Activated gamma-delta T cell treated with anti-CD3 and anti-CD28 coated beads, Interleukin-2, amount 50 U/mL, for 16 hours (primary cell): ENCODE measurements around the gene EIF3M.
"Not testable (repeated sequence)": the region's sequence is repeated elsewhere in the genome, so short reads cannot be mapped to it uniquely, and the experiment has no call there.

Experiments used
- DNase-seq: peaks from one replicate; pipeline ENCODE4 v3.0.0-alpha.2; 2020; ENCODE audit warnings: low read depth

EIF3M gene

DNA sequence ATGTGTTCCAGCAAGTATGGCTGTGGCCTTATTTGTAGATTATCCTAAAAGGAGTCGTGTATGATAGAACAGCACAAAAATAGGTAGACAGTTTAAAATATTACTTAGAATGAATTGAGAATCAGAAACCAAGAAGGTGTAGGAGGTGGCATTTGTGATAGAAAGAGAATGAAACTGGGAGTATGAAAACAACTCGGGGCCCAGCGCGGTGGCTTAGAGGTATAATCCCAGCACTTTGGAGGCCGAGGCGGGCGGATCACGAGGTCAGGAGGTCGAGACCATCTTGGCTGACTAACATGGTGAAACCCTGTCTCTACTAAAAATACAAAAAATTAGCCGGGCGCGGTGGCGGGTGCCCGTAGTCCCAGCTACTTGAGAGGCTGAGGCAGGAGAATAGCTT is 12.5 kb downstream of the EIF3M start:
- DNase-seq: not testable (repeated sequence)

DNA sequence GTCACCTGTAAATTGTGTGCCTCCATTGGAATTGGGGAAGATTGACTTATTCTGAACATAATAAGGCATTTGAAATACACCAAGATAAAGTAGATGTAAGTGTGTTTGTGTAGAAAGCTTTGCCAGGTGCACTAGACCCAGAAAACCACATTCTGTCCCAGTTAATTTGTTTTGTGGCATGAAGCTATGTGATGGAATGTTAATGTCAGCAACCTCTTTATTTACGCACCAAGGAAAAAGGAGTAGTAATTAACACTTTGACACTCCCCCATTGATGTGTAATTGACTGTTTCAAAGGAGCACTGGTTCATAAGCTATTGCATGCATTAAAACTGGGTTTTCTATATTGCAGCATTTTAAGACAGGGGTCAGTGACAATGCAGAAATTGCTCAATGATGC is 14.3 kb downstream of the EIF3M start:
- DNase-seq: no peak

DNA sequence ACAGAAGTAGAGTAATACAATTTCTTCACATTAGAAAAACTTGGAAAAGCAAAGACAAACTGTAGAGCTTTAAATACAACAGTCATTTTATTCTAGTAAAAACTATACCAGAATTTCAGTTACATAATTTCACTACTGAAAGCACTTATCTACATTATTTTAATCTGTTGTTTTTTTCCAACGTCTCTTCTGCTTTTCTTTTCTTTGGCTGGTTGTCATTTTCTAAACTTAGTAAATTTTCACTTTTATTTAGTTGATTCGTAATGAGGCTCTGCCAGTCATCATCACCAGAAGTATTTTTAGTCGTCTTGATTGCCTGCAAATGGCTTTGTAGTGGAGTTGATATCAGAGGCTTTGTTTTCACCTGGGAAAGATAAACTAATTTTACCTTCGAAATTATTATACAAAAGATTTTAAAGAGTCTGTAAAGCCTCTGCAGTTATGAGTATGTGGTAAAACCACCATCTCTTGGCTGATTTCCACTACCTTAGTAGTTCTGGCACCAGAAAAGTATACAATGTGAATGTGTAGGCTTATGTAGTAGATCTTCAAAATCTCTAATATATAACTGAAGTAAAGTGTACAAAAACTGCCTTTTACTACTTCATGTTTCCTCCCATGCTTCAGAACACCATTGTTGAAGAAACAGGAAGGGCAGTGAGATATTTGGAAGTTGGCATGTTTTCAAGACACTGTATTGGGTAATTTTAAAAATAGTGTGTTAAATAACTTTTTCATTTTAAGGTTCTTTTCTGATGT is 19.2 kb downstream of the EIF3M start:
- no peak for DNase-seq

DNA sequence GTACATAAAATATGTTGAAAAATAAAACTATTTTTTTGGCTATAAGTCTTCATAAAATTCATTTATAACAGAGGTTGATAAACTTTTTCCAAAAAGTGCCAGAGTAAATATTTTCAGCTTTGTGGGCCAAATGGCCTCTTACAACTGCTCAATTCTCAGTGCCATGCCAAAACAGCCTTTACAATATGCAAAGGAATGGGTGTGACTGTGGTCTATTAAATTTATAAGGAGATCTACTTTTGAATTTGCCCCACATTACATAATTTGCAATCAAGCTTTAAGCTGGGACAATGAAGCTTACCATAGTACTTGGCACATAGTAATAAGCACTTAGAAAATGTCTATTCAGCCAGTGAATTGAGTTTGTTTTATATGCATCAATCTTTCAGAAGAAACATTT is 22.6 kb downstream of the EIF3M start:
- DNase-seq: no peak

DNA sequence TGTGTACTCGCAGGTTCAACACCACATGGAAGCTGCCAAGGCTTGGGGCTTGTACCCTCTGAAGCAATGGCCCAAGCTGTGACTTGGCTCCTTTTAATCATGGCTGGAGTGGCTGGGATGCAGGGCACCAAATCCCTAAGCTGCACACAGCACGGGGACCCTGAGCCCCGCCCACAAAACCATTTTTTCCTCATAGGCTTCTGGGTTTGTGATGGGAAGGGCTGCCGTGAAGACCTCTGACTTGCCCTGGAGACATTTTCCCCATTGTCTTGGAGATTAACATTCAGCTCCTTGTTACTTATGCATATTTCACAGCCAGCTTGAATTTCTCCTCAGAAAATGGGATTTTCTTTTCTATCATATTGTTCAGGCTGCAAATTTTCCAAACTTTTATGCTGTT is 25.2 kb downstream of the EIF3M start:
- DNase-seq: not testable (repeated sequence)

DNA sequence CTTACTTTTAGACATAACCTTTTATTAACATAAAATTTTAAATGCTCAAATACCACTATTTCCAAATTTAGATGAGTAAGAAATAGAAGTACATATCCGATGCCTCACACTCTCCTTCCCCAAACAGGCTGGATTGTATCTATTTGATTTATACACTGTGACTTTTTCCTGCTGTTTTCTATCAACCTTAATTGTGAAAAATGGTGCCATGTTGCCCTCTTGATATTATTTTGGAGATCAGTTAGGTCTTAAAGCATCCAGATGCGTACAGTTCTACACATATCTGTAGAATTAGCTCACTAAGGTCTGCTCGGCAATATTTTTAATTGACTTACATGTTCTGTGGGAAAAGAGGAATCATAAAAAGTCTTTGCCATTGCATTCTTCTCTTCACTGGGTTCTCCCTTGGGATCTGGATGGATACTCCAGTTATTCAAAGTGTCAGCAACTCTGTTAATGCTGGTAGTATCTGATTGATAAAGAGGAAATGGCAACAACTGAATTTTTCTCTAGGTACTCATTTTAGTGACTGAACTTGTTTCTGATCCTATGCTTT is 27.2 kb downstream of the EIF3M start:
- DNase-seq: no peak

DNA sequence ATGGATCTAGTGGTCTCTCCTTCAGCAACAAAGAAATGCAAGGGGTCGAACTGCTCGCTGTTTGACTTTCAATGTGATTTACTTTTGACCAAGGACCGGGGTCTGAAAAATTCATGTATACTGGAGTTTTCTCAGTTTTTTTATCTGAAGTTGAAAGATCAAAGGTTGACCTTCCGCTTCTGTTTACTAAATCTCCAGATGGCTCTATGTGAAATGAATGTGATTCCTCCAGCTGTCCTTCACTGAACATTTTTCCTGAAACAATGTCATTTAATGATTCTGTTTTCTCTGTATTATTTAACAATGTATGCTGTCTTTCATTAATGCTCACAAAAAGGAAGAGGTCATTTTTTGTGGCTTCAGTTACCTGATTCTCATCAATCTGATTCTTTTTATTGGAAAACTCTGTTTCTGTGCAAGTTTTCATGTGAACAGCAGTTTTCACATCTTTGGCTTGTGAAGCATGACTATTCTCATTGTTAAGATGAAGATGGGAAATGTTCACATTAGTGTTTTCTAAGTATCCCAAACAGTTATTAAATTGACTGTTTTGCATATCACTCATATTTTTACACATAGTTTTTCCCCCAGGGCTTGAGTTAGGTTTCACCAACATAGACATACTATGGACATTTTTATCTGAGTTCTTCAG is 30.0 kb downstream of the EIF3M start:
- no peak for DNase-seq

DNA sequence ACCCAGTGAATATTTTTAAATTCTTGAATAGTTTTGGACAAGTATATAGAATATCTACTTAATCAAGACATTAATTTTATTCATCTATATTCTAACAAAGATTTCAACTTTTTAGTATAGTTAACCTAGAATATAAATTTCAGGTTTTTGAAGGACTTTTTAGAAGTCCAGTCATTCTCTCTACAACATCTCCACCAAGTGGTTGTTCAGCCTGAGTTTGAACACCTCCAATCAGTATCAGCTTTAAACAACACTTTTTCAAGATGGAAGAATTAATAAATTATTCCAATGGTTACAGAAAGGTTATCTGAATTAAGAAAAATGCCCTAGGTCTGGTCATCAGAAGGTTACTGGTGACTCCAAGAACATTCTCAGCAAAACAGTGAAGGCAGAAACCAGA is 31.8 kb downstream of the EIF3M start:
- no peak for DNase-seq

DNA sequence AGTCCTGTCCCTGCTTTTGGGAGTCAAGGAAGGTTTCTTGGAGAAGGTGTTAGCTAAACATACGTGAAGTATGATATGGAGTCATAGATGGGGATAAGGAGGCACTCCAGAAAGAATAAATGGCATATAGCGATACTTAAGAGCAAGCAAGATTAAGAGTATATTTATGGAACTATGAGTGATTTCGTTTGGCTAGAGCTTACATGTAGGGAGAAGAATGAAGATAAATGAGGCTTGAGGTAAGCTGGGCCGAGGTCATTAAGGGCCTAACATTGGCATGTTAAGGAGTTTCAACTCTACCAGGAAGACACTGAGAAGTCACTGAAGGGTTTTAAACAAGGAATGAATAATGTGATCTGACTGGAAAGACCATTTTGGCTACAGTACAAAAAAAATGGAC is 33.3 kb downstream of the EIF3M start:
- no peak for DNase-seq

DNA sequence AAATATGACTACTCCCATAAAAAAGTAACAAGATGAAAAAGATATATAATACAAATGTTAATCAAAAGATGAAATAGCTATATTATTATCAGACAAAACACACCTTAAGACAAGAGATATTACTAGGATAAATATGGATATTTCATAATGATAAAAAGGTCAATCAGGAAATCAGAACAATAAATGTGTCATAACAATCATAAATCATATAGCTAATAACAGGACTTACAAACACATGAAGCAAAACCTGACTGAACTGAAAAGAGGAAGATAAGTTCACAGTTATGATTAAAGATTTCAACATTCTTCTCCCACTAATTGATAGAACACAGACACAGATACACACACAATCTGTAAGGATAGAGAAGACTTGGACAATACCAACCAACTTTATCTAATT is 47.2 kb downstream of the EIF3M start:
- no peak for DNase-seq

DNA sequence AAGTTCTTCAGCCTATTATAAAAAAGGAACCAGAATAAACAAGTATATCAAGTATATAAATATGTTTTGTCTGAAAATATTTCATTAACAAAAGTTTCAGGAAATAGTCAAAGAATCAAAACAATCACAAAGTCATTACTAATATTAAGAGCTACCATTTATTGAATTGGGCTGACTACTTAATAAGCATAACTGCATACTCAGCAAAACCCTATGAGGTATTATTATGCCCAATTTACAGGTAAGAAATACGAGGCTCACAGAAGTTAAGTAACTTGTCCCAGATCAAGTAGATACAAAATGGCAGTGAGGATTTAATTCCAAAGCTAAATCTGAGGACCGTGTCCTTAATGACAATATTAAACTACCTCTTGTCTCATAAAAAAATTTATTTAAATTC is 52.2 kb downstream of the EIF3M start:
- DNase-seq: no peak

DNA sequence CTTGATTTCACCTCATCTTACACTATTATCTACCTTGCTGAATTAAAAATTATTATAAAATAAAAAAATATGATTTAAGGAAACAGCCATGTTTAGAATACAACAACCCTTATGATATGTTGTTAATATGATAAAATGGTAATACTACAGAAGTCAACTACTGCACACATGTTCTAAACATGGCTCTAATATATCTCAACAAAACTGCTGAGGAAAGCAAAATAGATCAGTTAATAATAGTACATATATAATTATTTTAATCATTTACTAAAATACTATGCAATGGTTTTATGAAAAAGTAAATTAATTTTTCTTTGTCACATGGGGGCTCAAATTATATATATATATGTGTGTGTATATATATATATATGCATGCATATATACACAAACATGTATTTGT is 57.7 kb downstream of the EIF3M start:
- no peak for DNase-seq

DNA sequence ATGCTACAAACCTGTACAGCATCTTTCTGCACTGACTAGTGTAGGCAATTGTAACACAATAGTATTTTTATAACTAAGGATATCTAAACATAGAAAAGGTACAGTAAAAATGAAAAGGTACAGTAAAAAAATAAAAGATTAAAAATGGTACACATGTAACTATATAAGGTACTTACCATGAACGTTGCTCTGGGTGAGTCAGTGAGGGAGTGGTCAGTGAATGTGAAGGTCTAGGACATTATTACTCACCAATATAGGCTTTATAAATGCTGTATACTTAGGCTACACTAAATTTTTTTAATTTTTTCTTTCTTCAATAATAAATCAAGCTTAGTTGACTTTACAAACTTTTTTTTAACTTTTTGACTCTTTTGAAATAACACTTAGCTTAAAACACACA is 59.9 kb downstream of the EIF3M start:
- DNase-seq: no peak
